ENCODE data around the gene PRKAG2.
"Not testable (repeated sequence)": the region's sequence is repeated elsewhere in the genome, so short reads cannot be mapped to it uniquely, and the experiment has no call there.

PRKAG2 gene

GRCh38 chr7:151884312-151885201, 7.6 kb upstream of the PRKAG2 start:
- DNase-seq (ENCODE audit: low spot score): no peak

- no peak for DNase-seq (ENCODE audit: low spot score)
Observed at GRCh38 chr7:151883857-151884256, 6.9 kb upstream of the PRKAG2 start.

- no peak for DNase-seq (ENCODE audit: low spot score)
Observed at GRCh38 chr7:151882734-151883133, 5.8 kb upstream of the PRKAG2 start.

GRCh38 chr7:151880688-151881087, 3.8 kb upstream of the PRKAG2 start:
- DNase-seq (ENCODE audit: low spot score): no peak

DNA sequence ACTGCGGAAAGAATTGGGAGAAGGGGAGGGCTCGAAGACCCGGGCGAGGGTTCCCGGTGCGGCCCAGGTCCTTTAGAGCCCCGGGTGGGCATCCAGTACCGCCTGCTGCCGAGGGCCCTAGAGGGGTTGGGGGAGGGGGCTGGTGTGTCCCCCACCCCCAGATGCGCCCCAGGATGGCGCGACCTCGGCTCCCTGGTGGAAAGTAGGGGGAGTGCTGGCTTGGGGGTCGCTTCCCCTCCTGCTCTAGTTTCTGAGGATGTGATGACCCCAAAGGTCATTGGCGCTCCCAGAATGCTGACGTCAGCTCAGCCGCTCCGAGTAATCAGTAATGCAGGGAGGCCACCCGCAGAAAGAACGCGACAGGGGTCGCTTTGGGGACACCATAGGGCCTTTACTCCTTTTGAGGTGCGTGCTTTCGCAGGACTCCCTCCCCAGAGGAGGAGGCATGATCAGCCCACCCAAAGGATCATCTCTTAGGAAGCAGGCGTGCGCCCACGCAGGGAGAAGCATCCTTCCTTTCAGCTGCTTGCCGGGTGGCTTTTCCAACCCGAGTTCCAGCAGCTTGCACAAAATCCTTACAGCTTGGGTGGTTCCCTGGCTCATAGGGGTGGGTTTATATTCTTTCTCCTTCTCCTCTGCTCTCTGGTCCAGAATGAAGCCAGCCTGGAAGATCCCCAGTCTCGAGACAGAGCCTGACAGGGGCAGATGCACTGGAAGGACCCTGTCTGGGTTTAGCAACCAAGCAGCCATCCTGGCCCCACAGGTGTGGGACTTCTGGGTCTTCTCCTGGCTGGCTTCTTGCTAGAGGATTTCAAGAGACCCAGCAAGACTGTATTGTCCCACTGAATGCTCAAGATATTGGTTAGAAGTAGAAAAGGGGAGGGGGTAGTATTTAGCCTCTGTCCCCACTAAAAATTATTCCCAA, 1.3 kb upstream of the PRKAG2 start:
- no peak for DNase-seq (ENCODE audit: low spot score)

- peak; percentile 81 for DNase-seq (ENCODE audit: low spot score)
Observed at GRCh38 chr7:151875942-151876898, 695 bp downstream of the PRKAG2 start.

GRCh38 chr7:151874479-151874878, 2.4 kb downstream of the PRKAG2 start:
- not testable (repeated sequence) for DNase-seq (ENCODE audit: low spot score)

GRCh38 chr7:151873402-151873965, 3.4 kb downstream of the PRKAG2 start:
- DNase-seq (ENCODE audit: low spot score): no peak

DNA sequence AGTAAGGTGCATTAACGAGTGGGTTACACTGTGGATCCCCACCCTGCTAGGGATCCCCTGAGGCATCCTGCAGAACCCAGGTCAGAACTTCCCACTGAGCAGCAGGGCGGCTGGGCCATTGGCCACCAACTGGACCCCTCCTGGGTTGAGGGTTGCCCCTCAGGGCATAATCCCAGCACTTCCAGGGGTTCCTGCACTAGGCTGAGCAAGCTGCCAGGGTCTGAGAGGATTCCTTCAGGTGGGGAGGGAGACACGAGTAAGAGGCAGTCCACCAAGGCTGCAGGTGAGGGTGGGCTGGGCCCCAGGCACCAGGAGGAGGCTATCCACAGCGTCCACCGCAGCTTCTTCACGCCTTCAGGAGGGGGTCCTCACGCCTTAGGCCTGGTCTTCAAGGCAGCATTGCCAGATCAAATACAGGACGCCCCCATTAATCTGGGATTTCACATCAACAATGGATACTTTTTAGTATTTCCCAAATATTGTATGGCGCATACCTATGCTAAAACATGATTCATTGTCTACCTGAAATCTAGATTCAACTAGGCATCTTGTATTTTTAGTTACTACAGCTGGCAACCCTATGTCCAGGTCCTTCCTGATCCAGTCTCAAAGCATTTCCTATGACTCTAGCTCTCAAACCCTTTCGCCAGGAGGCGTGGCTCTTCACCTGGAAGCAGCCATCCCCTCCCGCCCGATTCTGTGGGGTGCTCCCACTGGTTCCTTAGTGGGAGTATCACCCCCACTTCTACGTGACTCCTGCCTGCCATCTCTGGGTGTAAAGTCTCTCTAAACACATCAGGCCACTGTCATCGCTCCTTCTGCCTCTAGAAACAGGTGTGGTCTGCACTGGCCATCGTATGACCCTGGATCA, 4.1 kb downstream of the PRKAG2 start:
- DNase-seq (ENCODE audit: low spot score): no peak

- DNase-seq (ENCODE audit: low spot score): no peak
Observed at GRCh38 chr7:151871904-151872303, 5.0 kb downstream of the PRKAG2 start.

DNA sequence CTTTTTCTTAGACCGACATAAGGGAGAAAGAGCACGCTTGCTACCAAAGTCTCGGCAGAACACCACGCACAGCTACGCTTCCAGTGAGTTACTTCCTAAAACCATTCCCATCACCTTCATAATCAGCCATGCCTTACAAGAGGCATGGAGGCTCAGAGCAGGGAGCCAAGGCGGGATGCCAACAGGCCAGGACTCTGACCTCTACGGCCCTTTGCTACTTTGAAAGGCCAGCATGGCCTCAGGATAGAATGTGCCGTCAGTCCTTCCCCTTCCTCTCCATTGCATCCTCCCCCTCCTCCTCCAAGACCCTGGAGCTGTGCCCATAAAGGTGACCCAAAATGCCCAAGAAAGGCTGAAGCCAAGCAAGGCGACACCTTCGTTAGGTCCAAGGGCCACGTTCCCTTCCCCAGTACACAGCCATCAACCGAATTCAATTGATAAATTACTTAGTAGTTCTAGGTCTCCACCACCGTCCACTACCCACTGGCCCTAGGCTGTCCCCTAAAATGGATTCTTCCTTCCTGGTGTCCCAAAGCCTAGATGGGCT, 5.7 kb downstream of the PRKAG2 start:
- DNase-seq (ENCODE audit: low spot score): no peak

GRCh38 chr7:151869968-151870918, 6.7 kb downstream of the PRKAG2 start:
- DNase-seq (ENCODE audit: low spot score): no peak

- no peak for DNase-seq (ENCODE audit: low spot score)
Observed at GRCh38 chr7:151869455-151869854, 7.5 kb downstream of the PRKAG2 start.

DNA sequence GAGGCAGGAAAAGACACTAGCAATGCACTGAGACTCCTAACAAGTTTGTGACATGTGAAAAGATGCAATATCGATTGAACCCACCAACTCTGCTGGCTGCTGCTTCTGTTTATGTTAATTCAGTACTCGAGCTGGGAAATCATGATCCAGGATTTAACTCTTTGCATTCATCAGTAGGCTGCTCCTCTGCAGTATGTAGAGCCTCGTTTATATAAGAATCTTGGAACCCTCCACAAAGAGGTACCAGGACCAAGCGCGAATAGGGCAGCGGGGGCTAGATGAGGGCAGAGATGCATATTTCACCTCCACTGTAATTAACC, 7.8 kb downstream of the PRKAG2 start:
- no peak for DNase-seq (ENCODE audit: low spot score)

DNA sequence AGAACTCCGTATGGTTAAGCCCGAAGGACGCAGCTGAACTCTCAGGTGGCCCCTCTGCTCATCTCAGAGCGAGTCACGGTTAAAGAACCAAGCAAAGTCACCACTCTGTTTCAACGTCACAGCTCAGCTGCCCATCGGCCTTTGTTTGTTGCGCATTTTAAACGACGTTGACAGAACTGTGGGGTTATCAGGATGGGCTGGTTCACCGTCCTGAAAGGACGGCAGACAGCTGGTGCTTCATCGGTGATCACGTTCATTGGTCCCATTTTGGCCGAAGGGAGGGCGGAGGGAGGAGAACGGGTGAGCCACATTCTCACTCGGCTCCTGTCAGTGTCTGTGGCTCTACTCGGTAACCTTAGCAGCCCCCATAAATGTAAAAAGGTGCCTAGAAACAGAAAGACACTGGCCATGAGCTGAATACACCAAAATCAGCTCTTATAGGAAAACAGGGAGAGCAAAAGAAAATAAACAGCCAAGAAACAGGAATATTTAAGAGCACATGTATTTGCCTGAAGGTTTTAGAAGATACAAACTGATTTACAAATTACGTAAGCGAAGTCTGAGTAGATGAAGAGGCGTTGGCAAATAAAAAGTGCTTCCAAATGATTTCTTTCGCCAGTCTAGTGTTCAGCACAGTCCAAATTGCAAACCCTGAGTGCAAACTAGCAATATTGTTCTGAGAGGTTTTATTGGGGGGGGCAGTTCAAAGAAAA, 8.4 kb downstream of the PRKAG2 start:
- DNase-seq (ENCODE audit: low spot score): no peak

DNA sequence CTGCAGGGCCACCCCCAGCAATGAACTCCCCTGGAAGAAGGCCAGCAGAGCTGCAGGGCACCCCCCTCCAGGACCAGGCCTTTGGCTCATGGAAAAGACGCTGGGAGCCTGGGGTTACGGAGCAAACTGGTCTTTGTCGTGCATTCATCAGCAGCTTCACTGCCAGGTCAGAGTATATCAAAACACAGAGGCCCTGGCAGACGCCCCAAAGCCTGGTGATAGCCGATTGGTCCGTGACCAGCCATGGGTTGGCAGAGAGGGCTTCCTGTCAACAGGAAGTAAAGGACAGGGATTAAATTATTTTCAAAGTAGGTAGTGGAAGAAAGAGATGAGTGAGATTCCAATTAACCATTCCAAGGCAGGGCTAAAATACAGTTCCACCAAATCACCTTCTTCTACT, 9.0 kb downstream of the PRKAG2 start:
- DNase-seq (ENCODE audit: low spot score): no peak

- no peak for DNase-seq (ENCODE audit: low spot score)
Observed at GRCh38 chr7:151866761-151867655, 9.9 kb downstream of the PRKAG2 start.
